Measurements from ENCODE around the gene CYP19A1. TPM values are rescaled to one million over a fixed set of nuclear protein-coding genes. Genes with fewer than 3 reads are reported as not detected.

Gene CYP19A1
- total and polyA plus RNA-seq, 2 donors (not counting 1 experiment from before 2014, with no cell fraction given) = not detected

DNA sequence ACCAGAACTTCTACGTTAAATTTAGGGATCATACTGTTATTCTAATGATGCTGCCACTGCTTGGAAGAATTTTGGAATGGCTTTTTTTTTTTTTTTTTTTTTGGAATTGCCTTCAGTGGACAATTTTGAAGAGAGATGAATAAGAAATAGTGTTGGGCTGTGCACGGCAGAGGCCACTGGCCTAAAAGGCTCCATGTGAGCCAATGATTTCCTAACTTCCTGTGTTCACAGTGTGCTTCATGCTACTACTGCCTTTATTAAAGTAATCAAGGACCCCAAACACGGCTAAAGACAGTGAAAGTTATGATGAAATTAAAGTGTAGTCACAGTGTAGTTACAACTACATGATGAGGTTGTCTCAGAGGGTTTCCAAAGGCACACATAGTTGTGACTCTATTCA, 142.9 kb downstream of the CYP19A1 start:
- Histone ChIP-seq H3K9me3 (ENCODE audit: control extremely low read depth in 1 of 3, control insufficient read depth in 2 of 3, insufficient read depth in 1 of 3, low read length in 2 of 3) (no peaks in the 10 kb centered on the region), H3K9ac (ENCODE audit: low read length) (no peak overlapping the region), H2AFZ (ENCODE audit: insufficient read depth, low read depth, low read length, poor library complexity, severe bottlenecking) (no peak overlapping the region), H3K4me3 (ENCODE audit: control extremely low read depth in 1 of 5, extremely low read depth in 1 of 5, insufficient read depth in 1 of 5, low read depth in 2 of 5, low read length in 4 of 5) (no peak overlapping the region), H3K27me3 (replicated peaks in 1 of 4; ENCODE audit: control extremely low read depth in 1 of 4, control insufficient read depth in 3 of 4, insufficient read depth in 4 of 4, low read length in 3 of 4) (peaks cover 0 to 21% (median 4%) of the 10 kb centered on the region in 4 experiments), H3K4me2 (replicated peaks; ENCODE audit: low read depth, low read length, poor library complexity, severe bottlenecking) (no peak overlapping the region), H3K36me3 (replicated peaks in 1 of 2; ENCODE audit: control extremely low read depth in 1 of 2, control insufficient read depth in 1 of 2, extremely low read depth in 1 of 2, insufficient read depth in 2 of 2, low read length in 1 of 2) (no peaks in the 10 kb centered on the region), H3K79me2 (ENCODE audit: control insufficient read depth, insufficient read depth, low read length) (no peaks in the 10 kb centered on the region), H3K4me1 (ENCODE audit: control insufficient read depth in 2 of 2, insufficient read depth in 2 of 2, low read length in 2 of 2) (peaks cover 0 to 5% of the 10 kb centered on the region in 2 donors), H3K27ac (ENCODE audit: low read length in 2 of 2) (no peak overlapping the region), H4K20me1 (ENCODE audit: control insufficient read depth, insufficient read depth, low read length, poor library complexity, severe bottlenecking) (no peaks in the 10 kb centered on the region)
- no peak overlapping the region for H3K4me3 Mint-ChIP-seq
- H3K9me3 Mint-ChIP-seq (ENCODE audit: insufficient read depth) = no peaks in the 10 kb centered on the region
- H3K27me3 Mint-ChIP-seq = peaks cover 57% of the 10 kb centered on the region
- no peak for ATAC-seq (ENCODE audit: low read depth)
- no peak overlapping the region for H3K27ac Mint-ChIP-seq
- intact Hi-C loops (cut with micrococcal nuclease) = no loop called here
- no peaks in the 10 kb centered on the region for H3K4me1 Mint-ChIP-seq
- POLR2A ChIA-PET = no interaction called here
- no peak for DNase-seq
- CTCF ChIA-PET = no interaction called here
- no peak for TF ChIP-seq EZH2 (IDR thresholded peaks at IDR 0.05; ENCODE audit: borderline replicate concordance, insufficient read depth, low read depth, low read length, poor library complexity, severe bottlenecking)
- TF ChIP-seq, protein P1, sequence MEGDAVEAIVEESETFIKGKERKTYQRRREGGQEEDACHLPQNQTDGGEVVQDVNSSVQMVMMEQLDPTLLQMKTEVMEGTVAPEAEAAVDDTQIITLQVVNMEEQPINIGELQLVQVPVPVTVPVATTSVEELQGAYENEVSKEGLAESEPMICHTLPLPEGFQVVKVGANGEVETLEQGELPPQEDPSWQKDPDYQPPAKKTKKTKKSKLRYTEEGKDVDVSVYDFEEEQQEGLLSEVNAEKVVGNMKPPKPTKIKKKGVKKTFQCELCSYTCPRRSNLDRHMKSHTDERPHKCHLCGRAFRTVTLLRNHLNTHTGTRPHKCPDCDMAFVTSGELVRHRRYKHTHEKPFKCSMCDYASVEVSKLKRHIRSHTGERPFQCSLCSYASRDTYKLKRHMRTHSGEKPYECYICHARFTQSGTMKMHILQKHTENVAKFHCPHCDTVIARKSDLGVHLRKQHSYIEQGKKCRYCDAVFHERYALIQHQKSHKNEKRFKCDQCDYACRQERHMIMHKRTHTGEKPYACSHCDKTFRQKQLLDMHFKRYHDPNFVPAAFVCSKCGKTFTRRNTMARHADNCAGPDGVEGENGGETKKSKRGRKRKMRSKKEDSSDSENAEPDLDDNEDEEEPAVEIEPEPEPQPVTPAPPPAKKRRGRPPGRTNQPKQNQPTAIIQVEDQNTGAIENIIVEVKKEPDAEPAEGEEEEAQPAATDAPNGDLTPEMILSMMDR (IDR thresholded peaks at IDR 0.05) = no peak
- WGBS (ENCODE audit: insufficient coverage) = no CpG with 5 or more reads among the region's 3 CpGs

DNA sequence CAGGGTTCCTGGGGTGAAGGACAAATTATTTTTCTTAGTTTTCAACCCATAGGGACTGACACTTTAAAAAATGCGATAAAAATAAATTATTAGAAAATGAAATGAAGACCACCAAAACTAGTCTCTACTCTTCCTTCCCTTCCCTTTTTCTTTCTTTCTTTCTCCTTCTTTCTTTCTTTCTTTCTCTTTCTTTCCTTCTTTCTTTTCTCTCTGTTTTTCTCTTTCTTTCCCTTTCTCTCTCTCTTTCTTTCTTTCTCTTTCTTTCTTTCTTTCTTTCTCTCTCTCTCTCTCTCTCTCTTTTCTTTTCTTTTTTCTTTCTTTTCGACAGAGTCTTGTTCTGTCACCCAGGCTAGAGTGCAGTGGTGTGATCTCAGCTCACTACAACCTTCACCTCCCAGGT, 144.4 kb downstream of the CYP19A1 start:
- Histone ChIP-seq H4K20me1 (ENCODE audit: control insufficient read depth, insufficient read depth, low read length, poor library complexity, severe bottlenecking) (no peaks in the 10 kb centered on the region), H3K36me3 (replicated peaks in 1 of 2; ENCODE audit: control extremely low read depth in 1 of 2, control insufficient read depth in 1 of 2, extremely low read depth in 1 of 2, insufficient read depth in 2 of 2, low read length in 1 of 2) (no peaks in the 10 kb centered on the region), H3K9me3 (ENCODE audit: control extremely low read depth in 1 of 3, control insufficient read depth in 2 of 3, insufficient read depth in 1 of 3, low read length in 2 of 3) (no peaks in the 10 kb centered on the region), H2AFZ (ENCODE audit: insufficient read depth, low read depth, low read length, poor library complexity, severe bottlenecking) (no peak overlapping the region), H3K9ac (ENCODE audit: low read length) (no peak overlapping the region), H3K4me2 (replicated peaks; ENCODE audit: low read depth, low read length, poor library complexity, severe bottlenecking) (no peak overlapping the region), H3K27ac (ENCODE audit: low read length in 2 of 2) (no peak overlapping the region), H3K79me2 (ENCODE audit: control insufficient read depth, insufficient read depth, low read length) (no peaks in the 10 kb centered on the region), H3K27me3 (replicated peaks in 1 of 4; ENCODE audit: control extremely low read depth in 1 of 4, control insufficient read depth in 3 of 4, insufficient read depth in 4 of 4, low read length in 3 of 4) (peaks cover 0 to 21% (median 4%) of the 10 kb centered on the region in 4 experiments), H3K4me3 (ENCODE audit: control extremely low read depth in 1 of 5, extremely low read depth in 1 of 5, insufficient read depth in 1 of 5, low read depth in 2 of 5, low read length in 4 of 5) (no peak overlapping the region), H3K4me1 (ENCODE audit: control insufficient read depth in 2 of 2, insufficient read depth in 2 of 2, low read length in 2 of 2) (peaks cover 0 to 5% of the 10 kb centered on the region in 2 donors)
- no peak for DNase-seq
- Mint-ChIP-seq H3K4me3 (no peak overlapping the region), H3K27ac (no peak overlapping the region), H3K9me3 (ENCODE audit: insufficient read depth) (no peaks in the 10 kb centered on the region), H3K4me1 (no peaks in the 10 kb centered on the region), H3K27me3 (peaks cover 53% of the 10 kb centered on the region)
- ATAC-seq (ENCODE audit: low read depth) = no peak
- intact Hi-C loops (cut with micrococcal nuclease) = no loop called here
- ChIA-PET POLR2A (no interaction called here), CTCF (interaction anchor here (1.5 kb wide), 1 partner anchor 45 kb away, joined by 5 read pairs; no protein-coding TSS in a partner anchor)
- no peak for TF ChIP-seq EZH2 (IDR thresholded peaks at IDR 0.05; ENCODE audit: borderline replicate concordance, insufficient read depth, low read depth, low read length, poor library complexity, severe bottlenecking)
- TF ChIP-seq, protein P1 (IDR thresholded peaks at IDR 0.05) = no peak
- WGBS (ENCODE audit: insufficient coverage) = 20% methylated on average over 1 of the region's 2 CpGs
